Stimulated activated CD8-positive, alpha-beta memory T cell treated with anti-CD3 and anti-CD28 coated beads, Interleukin-4, amount 100 ng/mL, for 24 hours (primary cell): ENCODE measurements around the gene KRT26.
"Not testable (repeated sequence)": the region's sequence is repeated elsewhere in the genome, so short reads cannot be mapped to it uniquely, and the experiment has no call there.

ENCODE experiments used
- DNase-seq: peaks from one replicate; pipeline ENCODE4 v3.0.0-alpha.2; 2020; ENCODE audit warnings: low read depth

The KRT26 gene

DNA sequence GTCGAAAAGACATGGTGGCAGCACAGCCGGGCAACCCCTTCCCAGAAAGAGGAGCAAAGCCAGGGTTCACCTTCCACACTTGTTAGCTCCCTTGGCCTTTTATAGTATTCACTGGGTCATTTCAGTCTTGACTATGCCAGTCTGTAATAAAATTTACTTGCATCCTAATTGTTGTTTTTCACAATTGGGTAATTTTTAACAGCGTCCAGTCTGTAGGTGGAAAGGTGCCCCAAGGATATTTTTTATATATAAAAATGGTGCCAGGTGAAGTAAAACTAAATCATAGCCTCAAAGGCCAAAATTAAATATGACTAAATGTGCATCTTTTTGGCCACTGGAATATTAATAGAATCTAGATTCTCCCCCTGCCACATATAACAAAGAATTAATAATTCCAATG, at the start of gene KRT26:
Gene KRT26, minus strand, starts transcription at position 101 of the 400 bp plus-strand sequence. Its CDS starts 88 bp downstream, at position 13.
- no peak for DNase-seq

DNA sequence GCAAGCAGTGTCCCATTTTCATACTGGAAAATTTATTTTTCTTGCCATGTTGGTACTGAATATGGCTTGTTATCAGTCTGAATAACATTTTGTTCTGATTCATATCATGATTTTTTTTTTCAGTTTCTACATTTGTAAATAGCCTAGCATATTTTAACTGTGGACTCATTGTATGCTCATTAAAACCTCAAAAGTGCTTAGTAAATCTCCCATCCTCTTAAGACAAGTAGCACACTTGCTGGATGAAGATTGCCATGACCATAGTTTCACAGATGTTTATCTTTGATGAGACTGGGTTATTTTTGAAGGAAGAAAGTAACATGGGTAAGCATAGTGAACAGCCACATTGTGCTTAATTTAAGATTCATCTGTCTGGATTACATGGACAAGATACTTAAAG, 49.5 kb upstream of the KRT26 start:
- no peak for DNase-seq

DNA sequence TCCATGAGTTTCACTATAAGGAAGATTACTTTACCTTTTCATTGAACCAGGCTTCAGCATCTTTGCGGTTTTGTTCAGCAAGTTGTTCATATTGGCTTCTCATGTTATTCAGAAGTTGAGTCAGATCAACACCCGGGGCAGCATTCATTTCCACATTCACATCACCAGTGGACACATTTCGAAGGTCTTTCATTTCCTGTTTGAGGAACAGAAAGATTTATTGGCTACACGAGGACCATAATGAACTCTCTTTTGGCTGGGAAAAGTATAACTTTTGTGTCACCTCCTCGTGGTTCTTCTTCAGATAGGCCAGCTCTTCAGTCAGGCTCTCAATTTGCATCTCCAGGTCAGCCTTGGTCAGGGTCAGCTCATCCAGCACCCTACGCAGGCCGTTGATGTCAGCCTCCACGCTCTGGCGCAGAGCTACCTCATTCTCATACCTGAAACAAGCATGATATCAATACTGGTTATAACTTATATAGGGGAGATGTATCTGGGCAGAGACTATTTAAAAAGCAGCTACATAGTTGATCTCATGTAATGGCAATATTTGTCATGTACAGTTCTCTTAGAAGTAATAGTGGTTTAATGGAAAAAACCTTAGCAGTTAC, 48.3 kb upstream of the KRT26 start:
- no peak for DNase-seq

DNA sequence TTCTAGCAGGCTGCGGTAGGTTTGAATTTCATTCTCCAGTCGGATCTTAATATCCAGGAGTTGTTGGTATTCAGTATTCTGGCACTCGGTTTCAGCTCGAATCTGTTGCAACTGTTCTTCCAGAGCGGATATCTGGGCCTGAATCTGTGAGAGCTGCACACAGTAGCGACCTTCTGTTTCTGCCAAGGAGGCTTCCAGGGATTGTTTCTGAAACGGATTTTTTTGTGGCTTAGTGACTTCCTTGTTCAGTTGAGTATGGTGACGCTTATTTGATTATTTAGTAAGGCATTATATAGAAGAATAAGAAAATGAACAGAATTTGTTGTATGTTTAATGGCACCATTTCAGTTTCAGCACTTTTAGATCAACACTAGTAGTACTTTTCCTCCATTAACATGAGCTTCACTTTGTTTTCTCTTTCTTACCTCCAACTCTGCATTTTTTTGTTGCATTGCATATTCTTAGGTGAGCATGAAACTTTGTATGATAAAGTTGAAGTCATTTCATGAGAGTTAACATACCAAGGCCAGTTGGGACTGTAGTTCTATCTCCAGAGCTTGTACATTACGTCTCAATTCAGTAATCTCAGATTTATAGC, 47.6 kb upstream of the KRT26 start:
- DNase-seq = no peak

- peak; percentile 74 for DNase-seq
These were observed 46.9 kb upstream of the KRT26 start for GRCh38 chr17:40818733-40819527.

DNA sequence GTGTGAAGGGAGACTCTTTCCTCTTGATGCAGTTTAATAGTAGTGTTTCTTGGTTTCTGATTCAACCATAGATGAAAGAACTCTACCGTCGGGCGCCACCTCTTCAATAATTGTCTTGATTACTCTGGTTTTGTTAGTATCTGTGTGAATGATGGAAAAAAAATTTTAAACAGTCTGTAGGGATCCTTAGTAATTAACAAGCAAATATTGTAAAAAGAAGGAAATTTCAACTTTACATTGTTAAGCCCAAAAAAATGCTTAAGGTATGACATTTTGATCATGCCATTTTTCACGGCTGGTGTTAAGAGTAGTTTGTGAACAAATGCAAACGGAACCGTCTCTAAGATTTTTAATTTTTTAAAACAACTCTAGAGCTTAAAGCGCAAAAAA, 46.3 kb upstream of the KRT26 start:
- DNase-seq = no peak

DNA sequence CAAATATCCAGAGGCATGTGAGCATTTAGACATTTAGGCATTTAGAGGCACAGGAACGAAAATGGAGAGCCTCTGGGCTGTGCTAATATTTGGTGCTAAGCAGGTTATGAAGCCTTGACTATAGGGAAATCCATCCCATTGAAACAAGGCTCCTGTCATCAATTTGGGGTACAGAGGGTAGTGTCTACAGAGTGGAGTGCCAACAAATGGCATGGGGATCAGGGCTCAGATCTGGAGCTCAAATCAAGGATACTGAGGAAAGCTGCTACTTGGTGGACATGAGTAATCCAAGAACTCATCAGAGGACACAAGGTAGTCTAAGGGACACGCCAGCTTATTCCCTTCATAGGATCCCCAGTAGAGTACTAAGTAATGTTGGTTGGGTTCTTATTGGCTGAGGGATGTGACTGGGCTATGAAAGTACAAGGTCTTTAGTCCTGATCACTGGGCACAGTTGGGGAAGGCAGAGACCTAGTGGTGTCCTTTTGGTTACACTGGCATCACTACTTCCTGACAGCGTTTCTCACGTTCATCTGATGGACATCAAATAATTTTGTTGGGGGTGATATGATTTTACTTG, 45.2 kb upstream of the KRT26 start:
- no peak for DNase-seq

- no peak for DNase-seq
These were observed 44.6 kb upstream of the KRT26 start for GRCh38 chr17:40816569-40816968.

DNA sequence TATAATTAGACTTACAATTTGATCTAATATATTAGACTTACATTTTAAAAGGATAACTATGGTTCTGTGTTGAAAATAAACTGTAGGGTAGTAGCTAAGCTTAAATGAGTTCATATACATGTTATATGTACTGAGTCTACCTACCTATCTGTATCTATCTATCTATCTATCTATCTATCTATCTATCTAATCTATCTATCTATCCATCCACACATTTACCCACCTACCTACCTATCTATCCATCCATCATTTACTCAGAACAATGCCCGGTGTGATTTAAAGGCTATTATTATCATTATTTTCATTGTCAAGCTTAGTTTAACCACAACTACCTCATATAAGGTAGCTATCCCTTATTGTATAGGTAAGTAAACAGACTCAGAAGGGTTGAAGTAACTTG, 43.4 kb upstream of the KRT26 start:
- no peak for DNase-seq

DNA sequence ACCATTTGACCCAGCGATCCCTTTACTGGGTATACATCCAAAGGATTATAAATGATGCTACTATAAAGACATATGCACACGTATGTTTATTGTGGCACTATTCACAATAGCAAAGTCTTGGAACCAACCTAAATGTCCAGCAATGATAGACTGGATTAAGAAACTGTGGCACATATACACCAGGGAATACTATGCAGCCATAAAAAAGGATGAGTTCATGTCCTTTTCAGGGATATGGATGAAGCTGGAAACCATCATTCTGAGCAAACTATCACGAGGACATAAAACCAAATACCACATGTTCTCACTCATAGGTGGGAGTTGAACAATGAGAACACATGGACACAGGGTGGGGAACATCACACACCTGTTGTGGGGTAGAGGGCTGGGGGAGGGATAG, 42.7 kb upstream of the KRT26 start:
- DNase-seq = not testable (repeated sequence)

DNA sequence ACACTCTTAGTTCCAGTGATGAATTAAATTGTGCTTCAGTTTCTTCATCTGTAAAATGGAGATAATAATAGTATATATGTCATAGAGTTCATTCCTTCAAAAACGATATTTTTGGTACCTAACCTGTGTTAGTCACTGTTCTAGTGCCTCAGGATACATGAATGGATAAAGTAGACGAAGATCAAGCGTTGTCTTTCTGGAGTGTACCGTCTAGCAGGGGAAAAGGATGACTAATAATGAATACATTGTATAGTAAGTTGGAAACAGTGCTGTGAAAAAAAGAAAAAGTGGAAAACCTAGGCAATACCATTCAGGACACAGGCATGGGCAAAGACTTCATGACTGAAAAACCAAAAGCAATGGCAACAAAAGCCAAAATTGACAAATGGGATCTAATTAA, 41.8 kb upstream of the KRT26 start:
- no peak for DNase-seq

DNA sequence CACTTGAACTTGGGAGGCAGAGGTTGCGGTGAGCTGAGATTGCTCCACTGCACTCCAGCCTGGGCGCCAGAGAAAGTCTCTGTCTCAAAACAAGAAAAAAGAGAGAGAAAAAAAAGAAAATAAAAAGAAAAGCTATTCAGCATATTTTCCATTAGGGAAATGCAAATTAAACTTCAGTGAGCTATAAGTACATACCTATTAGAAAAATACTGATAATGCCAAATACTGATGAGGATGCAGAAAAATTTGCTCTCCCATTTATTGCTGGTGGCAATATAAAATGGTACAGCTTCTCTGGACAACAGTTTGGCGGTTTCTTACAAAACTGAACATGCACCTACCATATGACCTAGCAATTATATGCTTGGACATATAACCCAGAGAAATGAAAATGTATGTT, 40.6 kb upstream of the KRT26 start:
- DNase-seq = no peak

DNA sequence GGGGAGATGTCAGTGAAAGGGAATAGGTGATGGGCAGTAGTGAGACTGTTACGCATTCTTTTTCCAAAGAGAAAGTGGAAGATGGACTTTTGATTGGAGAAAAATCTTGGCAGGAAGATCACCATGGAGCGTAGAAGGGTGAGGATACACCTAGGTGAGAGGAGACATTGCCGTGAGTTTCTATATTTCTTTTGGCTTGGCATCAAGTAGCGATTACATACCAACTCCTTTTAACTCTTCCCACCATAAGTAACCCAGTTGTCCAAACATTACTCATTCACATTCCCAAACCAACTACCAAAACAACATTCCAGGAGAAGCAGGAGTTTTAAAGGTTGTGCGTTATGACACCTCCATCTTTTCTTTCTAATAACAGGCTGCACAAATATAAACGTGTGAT, 38.5 kb upstream of the KRT26 start:
- no peak for DNase-seq

DNA sequence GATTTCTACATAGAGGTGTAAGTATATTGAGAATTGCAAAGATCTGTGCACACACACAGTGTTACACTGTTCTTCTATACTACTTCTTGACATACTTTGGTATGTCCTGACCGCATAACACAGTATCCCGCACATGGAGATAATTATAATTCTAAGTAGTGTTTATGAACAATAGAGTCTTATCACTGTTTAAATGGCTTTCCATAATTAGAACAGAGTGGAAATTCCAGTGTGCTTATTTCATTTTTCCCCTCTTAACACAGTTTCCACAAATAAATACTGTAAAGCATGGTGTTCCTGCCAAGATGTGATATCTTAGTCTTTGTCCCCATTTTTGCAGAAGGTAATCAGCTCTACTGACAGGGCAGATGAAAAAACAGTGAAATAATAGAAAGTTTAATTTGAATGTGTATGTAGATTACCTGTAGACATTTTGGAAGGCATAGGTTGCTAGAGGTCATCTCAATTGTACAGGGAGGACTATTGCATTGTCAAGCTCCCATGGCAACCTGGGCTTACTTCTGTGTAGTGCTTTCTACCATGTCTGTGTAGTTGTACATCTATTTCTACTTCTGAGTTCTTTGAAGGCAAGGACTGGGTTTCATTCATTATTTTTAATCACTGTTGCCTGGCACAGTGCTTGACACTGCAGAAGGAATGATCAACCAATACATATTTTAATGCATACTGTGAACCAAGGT, 37.9 kb upstream of the KRT26 start:
- no peak for DNase-seq

GRCh38 chr17:40806131-40806530, 34.1 kb upstream of the KRT26 start:
- DNase-seq = no peak

DNA sequence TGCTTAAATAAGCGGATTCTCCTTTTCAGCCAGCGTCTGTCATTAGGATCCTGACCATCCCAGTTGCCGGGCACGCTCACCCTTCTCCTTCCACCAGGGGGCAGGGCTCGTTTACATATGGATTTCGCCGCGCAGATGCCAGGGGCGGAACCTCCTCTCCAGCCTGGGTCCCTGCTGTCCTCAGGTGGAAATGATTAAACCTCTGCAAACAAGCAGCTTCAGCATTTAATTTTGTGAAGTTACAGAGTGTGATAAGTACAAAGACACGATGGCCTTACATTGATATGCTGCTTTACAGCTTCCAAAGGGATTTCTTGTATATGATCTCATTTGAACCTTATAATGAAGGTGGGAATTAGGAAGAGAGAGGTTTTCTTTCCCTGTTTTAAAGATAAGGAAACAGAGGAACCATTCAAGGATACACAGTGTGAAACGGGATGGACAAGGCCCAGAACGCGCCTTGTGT, 31.6 kb upstream of the KRT26 start:
- peak; percentile 57 for DNase-seq

GRCh38 chr17:40801157-40801556, 29.2 kb upstream of the KRT26 start:
- no peak for DNase-seq

GRCh38 chr17:40800381-40800780, 28.4 kb upstream of the KRT26 start:
- DNase-seq = no peak

- DNase-seq = no peak
These were observed 27.9 kb upstream of the KRT26 start, which contains the start of gene KRT28 for GRCh38 chr17:40799859-40800258. KRT28 (minus strand) TSS chr17:40799959; CDS start chr17:40799893, 66 bp downstream.

DNA sequence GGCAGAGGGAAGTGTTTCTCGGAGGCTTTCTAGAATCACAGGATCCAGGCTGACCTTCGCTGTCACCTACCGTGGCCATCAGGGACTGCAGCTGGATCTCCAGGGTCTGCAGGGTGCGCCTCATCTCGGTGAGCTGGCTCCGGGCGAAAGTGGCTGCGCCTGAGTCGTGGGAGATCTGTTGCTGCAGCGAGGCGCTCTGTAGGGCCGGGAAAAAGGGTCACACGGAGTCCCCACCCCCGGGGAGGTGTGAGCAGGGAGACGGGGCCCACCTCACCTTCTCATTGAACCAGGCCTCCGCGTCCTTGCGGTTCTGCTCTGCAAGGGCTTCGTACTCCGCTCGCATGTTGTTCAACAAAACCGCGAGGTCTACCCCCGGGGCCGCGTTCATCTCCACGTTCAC, 24.8 kb upstream of the KRT26 start:
- DNase-seq = no peak

- DNase-seq = no peak
These were observed 23.1 kb upstream of the KRT26 start for GRCh38 chr17:40795019-40795667.

- DNase-seq = no peak
These were observed 22.5 kb upstream of the KRT26 start for GRCh38 chr17:40794466-40794865.
